H9 (cell line): ENCODE data around the gene UPK1A. TPM values are rescaled to one million over a fixed set of nuclear protein-coding genes. Genes with fewer than 3 reads are reported as not detected.

Experiments used
- DNase-seq: peaks from one replicate; pipeline ENCODE4 v3.0.0-alpha.2; 2017
- H2AFZ ChIP-seq: one replicate; pipeline ENCODE4 v1.6.1; 2013; ENCODE audit warnings: mild to moderate bottlenecking, low read length, control low read depth, moderate library complexity
- H2AK5ac ChIP-seq: 2 replicates; pipeline ENCODE4 v1.6.1; 2013; ENCODE audit warnings: low read length, control low read depth, mixed read lengths; ENCODE audit not compliant: insufficient read length
- H2BK120ac ChIP-seq: one replicate; pipeline ENCODE4 v1.6.1; 2013; ENCODE audit warnings: low read depth, mild to moderate bottlenecking, low read length, control low read depth, inconsistent platforms; ENCODE audit not compliant: poor library complexity, severe bottlenecking
- H2BK12ac ChIP-seq: 2 replicates; pipeline ENCODE4 v1.6.1; 2013; ENCODE audit warnings: low read length, control low read depth, mixed read lengths, low read depth; ENCODE audit not compliant: insufficient read length
- H2BK15ac ChIP-seq: 2 replicates; pipeline ENCODE4 v1.6.1; 2013; ENCODE audit warnings: low read depth, low read length, control low read depth
- H2BK20ac ChIP-seq: one replicate; pipeline ENCODE4 v1.6.1; 2013; ENCODE audit warnings: low read depth, mild to moderate bottlenecking, low read length, control low read depth, inconsistent platforms; ENCODE audit not compliant: poor library complexity, severe bottlenecking
- H2BK5ac ChIP-seq: 2 replicates; pipeline ENCODE4 v1.6.1; 2013; ENCODE audit warnings: low read length, control low read depth, mixed read lengths; ENCODE audit not compliant: insufficient read length
- H3K14ac ChIP-seq: 2 replicates; pipeline ENCODE4 v1.6.1; 2013; ENCODE audit warnings: low read length, control low read depth; ENCODE audit not compliant: insufficient read depth
- H3K18ac ChIP-seq: 2 replicates; pipeline ENCODE4 v1.6.1; 2013; ENCODE audit warnings: low read depth, mild to moderate bottlenecking, mixed read lengths, low read length, control low read depth; ENCODE audit not compliant: insufficient read length
- H3K23ac ChIP-seq: 2 replicates; pipeline ENCODE4 v1.6.1; 2013; ENCODE audit warnings: low read length, control low read depth, mixed read lengths, low read depth; ENCODE audit not compliant: insufficient read length
- H3K23me2 ChIP-seq: 2 replicates; pipeline ENCODE4 v1.6.1; 2013; ENCODE audit warnings: low read depth, mild to moderate bottlenecking, mixed read lengths, low read length, control low read depth; ENCODE audit not compliant: insufficient read length, poor library complexity, severe bottlenecking
- H3K27ac ChIP-seq: 2 replicates; pipeline ENCODE4 v1.5.1; 2013; ENCODE audit warnings: low read length, control low read depth, mixed read lengths, low read depth; ENCODE audit not compliant: insufficient read length
- H3K27me3 ChIP-seq: 2 replicates; pipeline ENCODE4 v1.6.1; 2013; ENCODE audit warnings: low read length, control low read depth, inconsistent platforms; ENCODE audit not compliant: insufficient read depth
- H3K4ac ChIP-seq: 2 replicates; pipeline ENCODE4 v1.6.1; 2013; ENCODE audit warnings: low read depth, mild to moderate bottlenecking, control low read depth, inconsistent platforms, low read length, moderate library complexity
- H3K4me1 ChIP-seq: 2 replicates; pipeline ENCODE4 v1.6.1; 2013; ENCODE audit warnings: low read length, control low read depth, inconsistent platforms; ENCODE audit not compliant: insufficient read depth
- H3K4me2 ChIP-seq: 2 replicates; pipeline ENCODE4 v1.6.1; 2013; ENCODE audit warnings: low read length, control low read depth, mixed read lengths; ENCODE audit not compliant: insufficient read length, insufficient read depth
- H3K56ac ChIP-seq: 2 replicates; pipeline ENCODE4 v1.6.1; 2013; ENCODE audit warnings: low read depth, mild to moderate bottlenecking, mixed read lengths, low read length, control low read depth; ENCODE audit not compliant: insufficient read length
- H3K79me1 ChIP-seq: 2 replicates; pipeline ENCODE4 v1.6.1; 2013; ENCODE audit warnings: low read depth, mild to moderate bottlenecking, moderate library complexity, low read length, control low read depth, inconsistent platforms; ENCODE audit not compliant: insufficient read depth, poor library complexity, severe bottlenecking
- H3K79me2 ChIP-seq: 2 replicates; pipeline ENCODE4 v1.6.1; 2013; ENCODE audit warnings: low read length, control low read depth, inconsistent platforms; ENCODE audit not compliant: insufficient read depth
- H3K9ac ChIP-seq: 2 replicates; pipeline ENCODE4 v1.6.1; 2013; ENCODE audit warnings: low read length, control low read depth, mixed read lengths; ENCODE audit not compliant: insufficient read length; ENCODE audit errors: extremely low read depth
- H3K9me3 ChIP-seq: one replicate; pipeline ENCODE4 v1.6.1; 2013; ENCODE audit warnings: low read depth, low read length, inconsistent platforms; ENCODE audit not compliant: control insufficient read depth
- H3T11ph ChIP-seq: one replicate; pipeline ENCODE4 v1.6.1; 2013; ENCODE audit warnings: mild to moderate bottlenecking, low read length, control low read depth, inconsistent platforms
- H4K20me1 ChIP-seq: one replicate; pipeline ENCODE4 v1.6.1; 2013; ENCODE audit not compliant: control insufficient read depth, insufficient read length, insufficient read depth
- H4K5ac ChIP-seq: 2 replicates; pipeline ENCODE4 v1.6.1; 2013; ENCODE audit warnings: low read depth, mild to moderate bottlenecking, mixed read lengths, low read length, control low read depth; ENCODE audit not compliant: insufficient read length
- H4K8ac ChIP-seq: replicated peaks from 2 replicates; pipeline ENCODE4 v1.6.1; 2013; ENCODE audit warnings: low read length, control low read depth, mixed read lengths, low read depth; ENCODE audit not compliant: insufficient read length
- H4K91ac ChIP-seq: 2 replicates; pipeline ENCODE4 v1.6.1; 2013; ENCODE audit warnings: low read depth, mild to moderate bottlenecking, moderate library complexity, mixed read lengths, low read length, control low read depth; ENCODE audit not compliant: insufficient read length
- H3K27ac Mint-ChIP-seq, 3 experiments: 2 replicates in 2 of 3; 3 replicates in 1 of 3; pipeline ENCODE4 v1.8.0; 2020 to 2021; ENCODE audit warnings: mixed read lengths in 3 of 3, mild to moderate bottlenecking in 1 of 3, moderate library complexity in 1 of 3
- H3K27me3 Mint-ChIP-seq: 2 replicates; pipeline ENCODE4 v1.8.0; 2021; ENCODE audit warnings: low read depth, mild to moderate bottlenecking, moderate library complexity, mixed read lengths
- H3K36me3 Mint-ChIP-seq, 3 experiments: 2 replicates in 2 of 3; 3 replicates in 1 of 3; pipeline ENCODE4 v1.8.0; 2020 to 2021; ENCODE audit warnings: low read depth in 3 of 3, mixed read lengths in 3 of 3; ENCODE audit not compliant: insufficient read depth in 1 of 3
- H3K4me1 Mint-ChIP-seq, 2 experiments: 2 replicates each; pipeline ENCODE4 v1.8.0; 2020; ENCODE audit warnings: mixed read lengths in 2 of 2
- H3K4me3 Mint-ChIP-seq, 2 experiments: 2 replicates in 1 of 2; 3 replicates in 1 of 2; pipeline ENCODE4 v1.8.0; 2020 to 2021; ENCODE audit warnings: mild to moderate bottlenecking in 2 of 2, mixed read lengths in 2 of 2, moderate library complexity in 1 of 2
- H3K9me3 Mint-ChIP-seq, 2 experiments: 2 replicates in 1 of 2; 3 replicates in 1 of 2; pipeline ENCODE4 v1.8.0; 2020; ENCODE audit warnings: mild to moderate bottlenecking in 2 of 2, mixed read lengths in 2 of 2, moderate library complexity in 1 of 2
- WGBS: extraction: QIAGEN DNeasy Blood & Tissue Kit; methylation state at CpG from one replicate; pipeline ENCODE4 v1.1.7; 2013; ENCODE audit warnings: missing lambda C conversion rate, low lambda C conversion rate, mixed read lengths; ENCODE audit not compliant: insufficient read length; ENCODE audit errors: extremely low coverage; 5-methylcytosine and 5-hydroxymethylcytosine counted together
- total RNA-seq: library from RNA; stranded (reverse); gene quantifications from 2 replicates; pipeline ENCODE4 v1.2.1, GENCODE V29; 2021
- TF ChIP-seq, protein P1 (sequence below): fragments of 200-600 bp; sonication (generic); conservative IDR thresholded peaks from 3 replicates; pipeline ENCODE4 v1.8.0; 2021; ENCODE audit warnings: antibody characterized with exemption, mild to moderate bottlenecking

The UPK1A gene
- total RNA-seq, 1 experiment from 2014 or later = 4.3 TPM

- H3K36me3 Mint-ChIP-seq = peaks cover 33 to 54% (median 54%) of the 10 kb centered on the region in 3 experiments; a peak in 6 of 7 replicates
- peaks cover 16 to 17% of the 10 kb centered on the region in 2 experiments for H3K4me1 Mint-ChIP-seq
- Histone ChIP-seq H3K56ac (no peak overlapping the region), H3K4me2 (no peak overlapping the region), H2BK15ac (no peak overlapping the region), H3K23me2 (peaks cover 14% of the 10 kb centered on the region), H2BK12ac (no peak overlapping the region), H3K23ac (no peak overlapping the region), H3K27me3 (no peaks in the 10 kb centered on the region), H4K20me1 (peaks cover 6% of the 10 kb centered on the region), H3K4me1 (no peaks in the 10 kb centered on the region), H2AK5ac (no peak overlapping the region), H4K8ac (no peak overlapping the region), H4K5ac (no peak overlapping the region), H3K14ac (no peak overlapping the region), H3K4ac (no peak overlapping the region), H2AFZ (no peak overlapping the region), H3K18ac (no peak overlapping the region), H3K9ac (no peak overlapping the region), H3T11ph (no peak overlapping the region), H2BK120ac (no peak overlapping the region), H2BK20ac (no peak overlapping the region), H3K79me1 (no peaks in the 10 kb centered on the region), H3K27ac (no peak overlapping the region), H3K79me2 (peaks cover 11% of the 10 kb centered on the region; the same call in 1 of the 2 replicates), H4K91ac (no peak overlapping the region), H3K9me3 (no peaks in the 10 kb centered on the region), H2BK5ac (no peak overlapping the region)
- no peak overlapping the region for H3K27ac Mint-ChIP-seq
- H3K27me3 Mint-ChIP-seq = no peaks in the 10 kb centered on the region; the same call in 1 of the 2 replicates
- H3K9me3 Mint-ChIP-seq = no peaks in the 10 kb centered on the region; a peak in 1 of 5 replicates
- DNase-seq = no peak
- no peak overlapping the region for H3K4me3 Mint-ChIP-seq
- WGBS = no CpG with 5 or more reads among the region's 17 CpGs
- TF ChIP-seq, protein P1, sequence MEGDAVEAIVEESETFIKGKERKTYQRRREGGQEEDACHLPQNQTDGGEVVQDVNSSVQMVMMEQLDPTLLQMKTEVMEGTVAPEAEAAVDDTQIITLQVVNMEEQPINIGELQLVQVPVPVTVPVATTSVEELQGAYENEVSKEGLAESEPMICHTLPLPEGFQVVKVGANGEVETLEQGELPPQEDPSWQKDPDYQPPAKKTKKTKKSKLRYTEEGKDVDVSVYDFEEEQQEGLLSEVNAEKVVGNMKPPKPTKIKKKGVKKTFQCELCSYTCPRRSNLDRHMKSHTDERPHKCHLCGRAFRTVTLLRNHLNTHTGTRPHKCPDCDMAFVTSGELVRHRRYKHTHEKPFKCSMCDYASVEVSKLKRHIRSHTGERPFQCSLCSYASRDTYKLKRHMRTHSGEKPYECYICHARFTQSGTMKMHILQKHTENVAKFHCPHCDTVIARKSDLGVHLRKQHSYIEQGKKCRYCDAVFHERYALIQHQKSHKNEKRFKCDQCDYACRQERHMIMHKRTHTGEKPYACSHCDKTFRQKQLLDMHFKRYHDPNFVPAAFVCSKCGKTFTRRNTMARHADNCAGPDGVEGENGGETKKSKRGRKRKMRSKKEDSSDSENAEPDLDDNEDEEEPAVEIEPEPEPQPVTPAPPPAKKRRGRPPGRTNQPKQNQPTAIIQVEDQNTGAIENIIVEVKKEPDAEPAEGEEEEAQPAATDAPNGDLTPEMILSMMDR = no peak
Measured at GRCh38 chr19:35720648-35721047, 54.3 kb downstream of the UPK1A start.
